ENCODE data around the gene MLLT10. TPM values are rescaled to one million over a fixed set of nuclear protein-coding genes. Genes with fewer than 3 reads are reported as not detected.

Gene MLLT10
- total RNA-seq, 1 experiment from 2014 or later = 48.4 TPM

GRCh38 chr10:21529032-21529910 is 4.8 kb upstream of the MLLT10 start:
- POLR2A ChIA-PET (ENCODE audit: unreplicated experiment) = interaction anchor here (0.6 to 0.7 kb wide), 3 partner anchors 65 to 404 kb away, joined by 3 to 6 read pairs (median 4); no protein-coding TSS in a partner anchor
- H3K27me3 ChIP-seq (ENCODE audit: insufficient read depth, low read depth) = no peaks in the 10 kb centered on the region
- H3K4me3 ChIP-seq = no peak overlapping the region
- no peak overlapping the region for H3K27ac ChIP-seq
- H3F3A ChIP-seq (ENCODE audit: insufficient read depth, low read depth) = peaks cover 32% of the 10 kb centered on the region
- no TSS peak for BruUV-seq (replicated peaks)
- no peaks in the 10 kb centered on the region for H3K79me2 ChIP-seq (ENCODE audit: low read depth)
- H3K4me2 ChIP-seq = peak overlapping the region; percentile 98; the same call in 1 of the 2 replicates
- H3K9me2 ChIP-seq (ENCODE audit: insufficient read depth) = no peaks in the 10 kb centered on the region
- no peaks in the 10 kb centered on the region for H3K36me3 ChIP-seq (ENCODE audit: low read depth)
- peaks cover 26% of the 10 kb centered on the region for H3K4me1 ChIP-seq (replicated peaks; ENCODE audit: insufficient read depth)
- H3K9me3 ChIP-seq (ENCODE audit: insufficient read depth, low read depth) = no peaks in the 10 kb centered on the region
- no peak for DNase-seq
- no peak overlapping the region for H2AFZ ChIP-seq
- H4K20me1 ChIP-seq (ENCODE audit: insufficient read depth) = no peaks in the 10 kb centered on the region
- TF ChIP-seq, protein P1, sequence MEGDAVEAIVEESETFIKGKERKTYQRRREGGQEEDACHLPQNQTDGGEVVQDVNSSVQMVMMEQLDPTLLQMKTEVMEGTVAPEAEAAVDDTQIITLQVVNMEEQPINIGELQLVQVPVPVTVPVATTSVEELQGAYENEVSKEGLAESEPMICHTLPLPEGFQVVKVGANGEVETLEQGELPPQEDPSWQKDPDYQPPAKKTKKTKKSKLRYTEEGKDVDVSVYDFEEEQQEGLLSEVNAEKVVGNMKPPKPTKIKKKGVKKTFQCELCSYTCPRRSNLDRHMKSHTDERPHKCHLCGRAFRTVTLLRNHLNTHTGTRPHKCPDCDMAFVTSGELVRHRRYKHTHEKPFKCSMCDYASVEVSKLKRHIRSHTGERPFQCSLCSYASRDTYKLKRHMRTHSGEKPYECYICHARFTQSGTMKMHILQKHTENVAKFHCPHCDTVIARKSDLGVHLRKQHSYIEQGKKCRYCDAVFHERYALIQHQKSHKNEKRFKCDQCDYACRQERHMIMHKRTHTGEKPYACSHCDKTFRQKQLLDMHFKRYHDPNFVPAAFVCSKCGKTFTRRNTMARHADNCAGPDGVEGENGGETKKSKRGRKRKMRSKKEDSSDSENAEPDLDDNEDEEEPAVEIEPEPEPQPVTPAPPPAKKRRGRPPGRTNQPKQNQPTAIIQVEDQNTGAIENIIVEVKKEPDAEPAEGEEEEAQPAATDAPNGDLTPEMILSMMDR (conservative IDR thresholded peaks at IDR 0.05) = no peak
- TF ChIP-seq EZH2 (IDR thresholded peaks at IDR 0.05; ENCODE audit: low read depth) = no peak
- intact Hi-C loops (cut with micrococcal nuclease; ENCODE audit: unreplicated experiment) = loop anchor here (5.0 to 10.0 kb wide), 3 partner anchors 357 to 906 kb away; no protein-coding TSS in a partner anchor
- CTCF ChIA-PET = no interaction called here

GRCh38 chr10:21530168-21530567 is 3.9 kb upstream of the MLLT10 start:
- intact Hi-C loops (cut with micrococcal nuclease; ENCODE audit: unreplicated experiment) = loop anchor here (5.0 kb wide), 1 partner anchor 448 kb away; no protein-coding TSS in a partner anchor
- no peaks in the 10 kb centered on the region for H3K9me2 ChIP-seq (ENCODE audit: insufficient read depth)
- peaks cover 2% of the 10 kb centered on the region; the same call in 1 of the 2 replicates for H3K79me2 ChIP-seq (ENCODE audit: low read depth)
- H2AFZ ChIP-seq = no peak overlapping the region
- H3K27ac ChIP-seq = no peak overlapping the region
- TF ChIP-seq, protein P1 (conservative IDR thresholded peaks at IDR 0.05) = no peak
- TF ChIP-seq EZH2 (IDR thresholded peaks at IDR 0.05; ENCODE audit: low read depth) = no peak
- H3K9me3 ChIP-seq (ENCODE audit: insufficient read depth, low read depth) = no peaks in the 10 kb centered on the region
- no peaks in the 10 kb centered on the region for H3K27me3 ChIP-seq (ENCODE audit: insufficient read depth, low read depth)
- H3K4me1 ChIP-seq (replicated peaks; ENCODE audit: insufficient read depth) = peaks cover 26% of the 10 kb centered on the region
- no peak for DNase-seq
- H3K4me2 ChIP-seq = no peak overlapping the region
- no TSS peak for BruUV-seq (replicated peaks)
- H3K36me3 ChIP-seq (ENCODE audit: low read depth) = no peaks in the 10 kb centered on the region
- peaks cover 27% of the 10 kb centered on the region for H3F3A ChIP-seq (ENCODE audit: insufficient read depth, low read depth)
- POLR2A ChIA-PET (ENCODE audit: unreplicated experiment) = interaction anchor here (0.6 kb wide), 1 partner anchor 195 kb away, joined by 6 read pairs; no protein-coding TSS in a partner anchor
- H4K20me1 ChIP-seq (ENCODE audit: insufficient read depth) = no peaks in the 10 kb centered on the region
- H3K4me3 ChIP-seq = no peak overlapping the region
- CTCF ChIA-PET = no interaction called here

- ChIA-PET POLR2A (ENCODE audit: unreplicated experiment) (no interaction called here), CTCF (no interaction called here)
- Histone ChIP-seq H3K9me3 (ENCODE audit: insufficient read depth, low read depth) (no peaks in the 10 kb centered on the region), H3K4me2 (no peak overlapping the region), H3K9me2 (ENCODE audit: insufficient read depth) (no peaks in the 10 kb centered on the region), H3K27ac (no peak overlapping the region), H4K20me1 (ENCODE audit: insufficient read depth) (no peaks in the 10 kb centered on the region), H3K4me1 (replicated peaks; ENCODE audit: insufficient read depth) (peaks cover 26% of the 10 kb centered on the region), H3K4me3 (no peak overlapping the region), H2AFZ (no peak overlapping the region), H3K27me3 (ENCODE audit: insufficient read depth, low read depth) (no peaks in the 10 kb centered on the region), H3F3A (ENCODE audit: insufficient read depth, low read depth) (peaks cover 23% of the 10 kb centered on the region), H3K79me2 (ENCODE audit: low read depth) (peaks cover 6% of the 10 kb centered on the region; the same call in 1 of the 2 replicates), H3K36me3 (ENCODE audit: low read depth) (no peaks in the 10 kb centered on the region)
- intact Hi-C loops (cut with micrococcal nuclease; ENCODE audit: unreplicated experiment) = loop anchor here (5.0 kb wide), 1 partner anchor 448 kb away; no protein-coding TSS in a partner anchor
- DNase-seq = no peak
- no TSS peak for BruUV-seq (replicated peaks)
- TF ChIP-seq EZH2 (IDR thresholded peaks at IDR 0.05; ENCODE audit: low read depth) = no peak
- TF ChIP-seq, protein P1 (conservative IDR thresholded peaks at IDR 0.05) = no peak
Observed at GRCh38 chr10:21530641-21531040, 3.4 kb upstream of the MLLT10 start.

Measured in PC-9 (cell line).